ENCODE data around the gene FAXDC2. TPM values are rescaled to one million over a fixed set of nuclear protein-coding genes. Genes with fewer than 3 reads are reported as not detected.

The FAXDC2 gene
- total and polyA plus RNA-seq, 2 of the 8 experiments (the other 6 are each of a cell fraction or from before 2014, with no cell fraction given): 3.7 to 5.9 TPM

DNA sequence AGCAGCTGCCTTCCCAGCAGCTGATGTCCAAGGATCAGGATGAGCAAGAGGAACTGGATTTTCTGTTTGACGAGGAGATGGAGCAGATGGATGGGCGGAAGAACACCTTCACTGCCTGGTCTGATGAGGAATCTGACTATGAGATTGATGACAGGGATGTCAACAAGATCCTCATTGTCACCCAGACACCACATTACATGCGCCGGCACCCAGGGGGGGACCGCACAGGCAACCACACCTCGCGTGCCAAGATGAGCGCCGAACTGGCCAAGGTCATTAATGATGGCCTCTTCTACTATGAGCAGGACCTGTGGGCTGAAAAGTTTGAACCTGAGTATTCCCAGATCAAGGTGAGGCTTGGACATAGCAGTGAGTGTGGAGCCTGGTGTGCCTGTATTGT, 48.4 kb downstream of the FAXDC2 start:
- Histone ChIP-seq H2BK12ac (ENCODE audit: low read depth, low read length) (no peak overlapping the region), H3K79me1 (ENCODE audit: low read depth, low read length) (no peaks in the 10 kb centered on the region; the same call in none of the 2 replicates), H3K23ac (ENCODE audit: insufficient read length) (no peak overlapping the region), H4K20me1 (replicated peaks in 1 of 2; ENCODE audit: control insufficient read depth in 1 of 2, insufficient read depth in 2 of 2, low read length in 2 of 2) (peaks cover 3 to 19% of the 10 kb centered on the region in 2 experiments), H3K23me2 (ENCODE audit: low read depth, low read length) (no peaks in the 10 kb centered on the region), H3K56ac (replicated peaks; ENCODE audit: insufficient read length, low read depth, low read length) (no peak overlapping the region), H3K4ac (replicated peaks; ENCODE audit: insufficient read length, low read depth, low read length) (no peak overlapping the region), H4K8ac (ENCODE audit: extremely low read depth, insufficient read depth, low read length) (no peak overlapping the region), H3K27ac (ENCODE audit: low read depth, low read length) (no peak overlapping the region), H3K9ac (replicated peaks in 1 of 4; ENCODE audit: extremely low read depth in 1 of 4, low read depth in 3 of 4, low read length in 3 of 4) (no peak overlapping the region), H3K4me2 (ENCODE audit: insufficient read depth in 1 of 2, low read depth in 2 of 2, low read length in 2 of 2) (no peak overlapping the region), H3K4me1 (replicated peaks in 1 of 4; ENCODE audit: control insufficient read depth in 3 of 4, insufficient read depth in 4 of 4, low read length in 3 of 4) (no peaks in the 10 kb centered on the region), H4K91ac (replicated peaks; ENCODE audit: insufficient read length, low read length) (no peak overlapping the region), H2BK120ac (replicated peaks; ENCODE audit: low read depth, low read length) (no peak overlapping the region), H3K36me3 (ENCODE audit: control insufficient read depth in 2 of 4, insufficient read depth in 4 of 4, low read length in 3 of 4) (peaks cover 70 to 96% (median 88%) of the 10 kb centered on the region in 4 experiments), H3K79me2 (ENCODE audit: control insufficient read depth in 1 of 2, insufficient read depth in 2 of 2, low read length in 2 of 2) (peaks cover 0 to 38% of the 10 kb centered on the region in 2 experiments; a peak in 2 of 4 replicates), H2BK20ac (ENCODE audit: low read length) (no peak overlapping the region), H3K14ac (ENCODE audit: insufficient read length) (no peak overlapping the region), H4K5ac (ENCODE audit: insufficient read length, low read depth, low read length) (no peak overlapping the region), H2AK5ac (ENCODE audit: low read depth, low read length) (no peak overlapping the region), H2BK15ac (ENCODE audit: low read length) (no peak overlapping the region), H3K4me3 (ENCODE audit: extremely low read depth in 1 of 4, insufficient read depth in 2 of 4, low read depth in 3 of 4, low read length in 4 of 4) (no peak overlapping the region), H2AFZ (ENCODE audit: low read length) (no peak overlapping the region), H3K27me3 (replicated peaks in 1 of 4; ENCODE audit: control insufficient read depth in 3 of 4, extremely low read depth in 1 of 4, insufficient read depth in 3 of 4, low read length in 3 of 4) (no peaks in the 10 kb centered on the region), H3K18ac (ENCODE audit: extremely low read depth, low read length) (no peak overlapping the region), H2BK5ac (ENCODE audit: low read depth, low read length) (no peak overlapping the region), H3K9me3 (ENCODE audit: insufficient read depth in 2 of 2, low read depth in 1 of 2, low read length in 1 of 2) (no peaks in the 10 kb centered on the region)
- FAIRE-seq (no peak), DNase-seq (ENCODE audit: low read depth in 1 of 2, low spot score in 2 of 2) (no peak)
- POLR2A ChIA-PET (ENCODE audit: partially characterized antibody): interaction anchor here (0.7 to 1.4 kb wide), 3 partner anchors 17 to 96 kb away, joined by 3 to 4 read pairs (median 3); no protein-coding TSS in a partner anchor
- WGBS, 2 experiments (ENCODE audit: extremely low coverage in 1 of 2, insufficient coverage in 1 of 2, insufficient read length in 1 of 2, insufficient replicate concordance in 2 of 2, low coverage in 1 of 2, low lambda C conversion rate in 2 of 2, missing lambda C conversion rate in 1 of 2): 93% methylated on average over 9 of the region's 9 CpGs; no CpG with 5 or more reads in 1 of the 2 experiments
- CTCF ChIA-PET (ENCODE audit: partially characterized antibody): interaction anchor here (0.7 to 2.4 kb wide), 7 partner anchors 8 to 198 kb away, joined by 3 to 11 read pairs (median 3); no protein-coding TSS in a partner anchor
- TF ChIP-seq CREB1 (IDR thresholded peaks at IDR 0.05) (no peak), BACH1 (IDR thresholded peaks at IDR 0.05; ENCODE audit: low read length) (no peak), EGR1 (IDR thresholded peaks at IDR 0.05; ENCODE audit: borderline replicate concordance, low read depth, low read length) (no peak), TAF7 (optimal IDR thresholded peaks at IDR 0.05; ENCODE audit: borderline replicate concordance, low read depth, low read length) (no peak), POLR2A (IDR thresholded peaks at IDR 0.05; ENCODE audit: control extremely low read depth in 1 of 2, low read depth in 2 of 2, low read length in 2 of 2) (no peak), RFX5 (IDR thresholded peaks at IDR 0.05; ENCODE audit: borderline replicate concordance, low read depth, low read length) (no peak), CBX8 (IDR thresholded peaks at IDR 0.05; ENCODE audit: borderline replicate concordance, low read depth, low read length) (no peak)
- TF ChIP-seq, protein P1, sequence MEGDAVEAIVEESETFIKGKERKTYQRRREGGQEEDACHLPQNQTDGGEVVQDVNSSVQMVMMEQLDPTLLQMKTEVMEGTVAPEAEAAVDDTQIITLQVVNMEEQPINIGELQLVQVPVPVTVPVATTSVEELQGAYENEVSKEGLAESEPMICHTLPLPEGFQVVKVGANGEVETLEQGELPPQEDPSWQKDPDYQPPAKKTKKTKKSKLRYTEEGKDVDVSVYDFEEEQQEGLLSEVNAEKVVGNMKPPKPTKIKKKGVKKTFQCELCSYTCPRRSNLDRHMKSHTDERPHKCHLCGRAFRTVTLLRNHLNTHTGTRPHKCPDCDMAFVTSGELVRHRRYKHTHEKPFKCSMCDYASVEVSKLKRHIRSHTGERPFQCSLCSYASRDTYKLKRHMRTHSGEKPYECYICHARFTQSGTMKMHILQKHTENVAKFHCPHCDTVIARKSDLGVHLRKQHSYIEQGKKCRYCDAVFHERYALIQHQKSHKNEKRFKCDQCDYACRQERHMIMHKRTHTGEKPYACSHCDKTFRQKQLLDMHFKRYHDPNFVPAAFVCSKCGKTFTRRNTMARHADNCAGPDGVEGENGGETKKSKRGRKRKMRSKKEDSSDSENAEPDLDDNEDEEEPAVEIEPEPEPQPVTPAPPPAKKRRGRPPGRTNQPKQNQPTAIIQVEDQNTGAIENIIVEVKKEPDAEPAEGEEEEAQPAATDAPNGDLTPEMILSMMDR (IDR thresholded peaks at IDR 0.05; ENCODE audit: control extremely low read depth in 1 of 3, insufficient read depth in 1 of 3, low read depth in 1 of 3, low read length in 3 of 3): no peak
